A549 (cell line): ENCODE results near the gene ARTN.

Experiments used
- CTCF ChIP-seq: fragments of >200 bp; sonication (Bioruptor Twin); formaldehyde crosslinking; IDR thresholded peaks from 3 replicates; pipeline ENCODE4 v1.5.1; 2016
- ELK1 ChIP-seq: fragments of 150-350 bp; IDR thresholded peaks from 2 replicates; pipeline ENCODE4 v1.6.1; 2014; ENCODE audit warnings: low read depth, mild to moderate bottlenecking, low read length
- HEYL ChIP-seq: fragments of 250-450 bp; sonication (Bioruptor Pico); IDR thresholded peaks from 2 replicates; pipeline ENCODE4 v1.8.0; 2021; ENCODE audit warnings: mild to moderate bottlenecking, moderate library complexity
- JUN ChIP-seq, 2 experiments: fragments of >200 bp; sonication (Bioruptor Twin); formaldehyde crosslinking; IDR thresholded peaks; 2 replicates in 1 of 2; 3 replicates in 1 of 2; pipeline ENCODE4 v1.6.1; 2016 to 2017
- MYC ChIP-seq: IDR thresholded peaks from 2 replicates; pipeline ENCODE4 v1.6.1; 2012; ENCODE audit warnings: mild to moderate bottlenecking, inconsistent platforms, low read length, improper control_type of control experiment, borderline replicate concordance
- POLR2A ChIP-seq: IDR thresholded peaks from 2 replicates; pipeline ENCODE4 v1.6.1; 2012; ENCODE audit warnings: mild to moderate bottlenecking, low read length
- POLR2AphosphoS2 ChIP-seq: conservative IDR thresholded peaks from 2 replicates; pipeline ENCODE4 v1.6.1; 2012; ENCODE audit warnings: low read length, improper control_type of control experiment, inconsistent platforms
- RARB ChIP-seq: fragments of 250-450 bp; sonication (Bioruptor Pico); IDR thresholded peaks from 2 replicates; pipeline ENCODE4 v1.8.0; 2021; ENCODE audit warnings: mild to moderate bottlenecking, moderate library complexity
- SREBF2 ChIP-seq: fragments of 450-650 bp; IDR thresholded peaks from 2 replicates; pipeline ENCODE4 v1.6.1; 2014; ENCODE audit warnings: mild to moderate bottlenecking, moderate library complexity
- USF2 ChIP-seq: fragments of 450-650 bp; IDR thresholded peaks from 2 replicates; pipeline ENCODE4 v1.6.1; 2014; ENCODE audit warnings: antibody characterized with exemption
- ZFP36 ChIP-seq: fragments of 450-650 bp; IDR thresholded peaks from 2 replicates; pipeline ENCODE4 v1.6.1; 2014; ENCODE audit warnings: borderline replicate concordance; ENCODE audit not compliant: partially characterized antibody
- TF ChIP-seq, protein P1 (sequence below): fragments of 200-600 bp; sonication (generic); IDR thresholded peaks from 2 replicates; pipeline ENCODE4 v1.6.1; 2016; ENCODE audit warnings: antibody characterized with exemption, mild to moderate bottlenecking, moderate library complexity
- TF ChIP-seq, protein P2 (sequence below): IDR thresholded peaks from 2 replicates; pipeline ENCODE4 v1.6.1; 2012; ENCODE audit warnings: low read depth, borderline replicate concordance

DNA sequence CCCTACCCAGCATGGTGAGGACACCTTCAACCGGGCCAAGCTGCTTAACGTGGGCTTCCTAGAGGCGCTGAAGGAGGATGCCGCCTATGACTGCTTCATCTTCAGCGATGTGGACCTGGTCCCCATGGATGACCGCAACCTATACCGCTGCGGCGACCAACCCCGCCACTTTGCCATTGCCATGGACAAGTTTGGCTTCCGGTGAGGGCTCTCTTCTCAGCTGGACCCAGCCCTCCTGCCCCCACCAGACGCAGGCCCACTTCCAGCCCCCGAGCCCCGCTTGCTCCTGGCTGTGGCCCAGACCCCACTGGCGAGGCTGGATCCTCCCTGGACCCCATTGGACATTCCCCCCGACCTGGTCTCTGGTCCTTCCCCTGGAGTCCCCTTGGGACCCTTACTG, 51.3 kb downstream of the ARTN start:
- no peak for TF ChIP-seq CTCF
- no peak for TF ChIP-seq MYC
- TF ChIP-seq, protein P1, sequence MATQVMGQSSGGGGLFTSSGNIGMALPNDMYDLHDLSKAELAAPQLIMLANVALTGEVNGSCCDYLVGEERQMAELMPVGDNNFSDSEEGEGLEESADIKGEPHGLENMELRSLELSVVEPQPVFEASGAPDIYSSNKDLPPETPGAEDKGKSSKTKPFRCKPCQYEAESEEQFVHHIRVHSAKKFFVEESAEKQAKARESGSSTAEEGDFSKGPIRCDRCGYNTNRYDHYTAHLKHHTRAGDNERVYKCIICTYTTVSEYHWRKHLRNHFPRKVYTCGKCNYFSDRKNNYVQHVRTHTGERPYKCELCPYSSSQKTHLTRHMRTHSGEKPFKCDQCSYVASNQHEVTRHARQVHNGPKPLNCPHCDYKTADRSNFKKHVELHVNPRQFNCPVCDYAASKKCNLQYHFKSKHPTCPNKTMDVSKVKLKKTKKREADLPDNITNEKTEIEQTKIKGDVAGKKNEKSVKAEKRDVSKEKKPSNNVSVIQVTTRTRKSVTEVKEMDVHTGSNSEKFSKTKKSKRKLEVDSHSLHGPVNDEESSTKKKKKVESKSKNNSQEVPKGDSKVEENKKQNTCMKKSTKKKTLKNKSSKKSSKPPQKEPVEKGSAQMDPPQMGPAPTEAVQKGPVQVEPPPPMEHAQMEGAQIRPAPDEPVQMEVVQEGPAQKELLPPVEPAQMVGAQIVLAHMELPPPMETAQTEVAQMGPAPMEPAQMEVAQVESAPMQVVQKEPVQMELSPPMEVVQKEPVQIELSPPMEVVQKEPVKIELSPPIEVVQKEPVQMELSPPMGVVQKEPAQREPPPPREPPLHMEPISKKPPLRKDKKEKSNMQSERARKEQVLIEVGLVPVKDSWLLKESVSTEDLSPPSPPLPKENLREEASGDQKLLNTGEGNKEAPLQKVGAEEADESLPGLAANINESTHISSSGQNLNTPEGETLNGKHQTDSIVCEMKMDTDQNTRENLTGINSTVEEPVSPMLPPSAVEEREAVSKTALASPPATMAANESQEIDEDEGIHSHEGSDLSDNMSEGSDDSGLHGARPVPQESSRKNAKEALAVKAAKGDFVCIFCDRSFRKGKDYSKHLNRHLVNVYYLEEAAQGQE: no peak
- no peak for TF ChIP-seq USF2
- no peak for TF ChIP-seq ZFP36
- no peak for TF ChIP-seq JUN (IDR thresholded peaks at IDR 0.05)
- TF ChIP-seq, protein P2, sequence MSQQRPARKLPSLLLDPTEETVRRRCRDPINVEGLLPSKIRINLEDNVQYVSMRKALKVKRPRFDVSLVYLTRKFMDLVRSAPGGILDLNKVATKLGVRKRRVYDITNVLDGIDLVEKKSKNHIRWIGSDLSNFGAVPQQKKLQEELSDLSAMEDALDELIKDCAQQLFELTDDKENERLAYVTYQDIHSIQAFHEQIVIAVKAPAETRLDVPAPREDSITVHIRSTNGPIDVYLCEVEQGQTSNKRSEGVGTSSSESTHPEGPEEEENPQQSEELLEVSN: no peak
- no peak for TF ChIP-seq POLR2A
- TF ChIP-seq RARB: no peak
- no peak for TF ChIP-seq POLR2AphosphoS2
- TF ChIP-seq HEYL: no peak
- TF ChIP-seq SREBF2: no peak
- no peak for TF ChIP-seq ELK1
